GM12892 (cell line): ENCODE measurements around the gene ARSB.
"Not testable (repeated sequence)": the region's sequence is repeated elsewhere in the genome, so short reads cannot be mapped to it uniquely, and the experiment has no call there.

Source experiments
- DNase-seq: peaks from one replicate; pipeline ENCODE4 v3.0.0; 2011; ENCODE audit not compliant: insufficient read length
- FAIRE-seq: peaks from 2 replicates; lab custom pipeline; 2011; peaks lifted over from hg19 to GRCh38; lab: Jason Lieb, UNC
- POLR2A ChIP-seq: IDR thresholded peaks from 2 replicates; pipeline ENCODE4 v1.6.1; 2011; ENCODE audit warnings: low read depth, low read length, control low read depth
- POLR2AphosphoS5 ChIP-seq: IDR thresholded peaks from 2 replicates; pipeline ENCODE4 v1.6.1; 2011; ENCODE audit warnings: low read depth, low read length, control low read depth
- TAF1 ChIP-seq: IDR thresholded peaks from 2 replicates; pipeline ENCODE4 v1.6.1; 2011; ENCODE audit warnings: low read depth, mild to moderate bottlenecking, control low read depth, low read length, borderline replicate concordance

Gene ARSB

GRCh38 chr5:78744951-78745534, 240.1 kb downstream of the ARSB start:
- no peak for FAIRE-seq
- TF ChIP-seq POLR2AphosphoS5 (no peak), POLR2A (no peak), TAF1 (no peak)
- DNase-seq, result no peak

- FAIRE-seq (no peak), DNase-seq (no peak)
- TF ChIP-seq POLR2A (no peak), POLR2AphosphoS5 (no peak), TAF1 (no peak)
Measured at GRCh38 chr5:78741019-78741418, 244.1 kb downstream of the ARSB start.

GRCh38 chr5:78738693-78739300, 246.3 kb downstream of the ARSB start:
- TF ChIP-seq POLR2A, result no peak
- no peak for TF ChIP-seq TAF1
- TF ChIP-seq POLR2AphosphoS5, result no peak
- FAIRE-seq (no peak), DNase-seq (no peak)

GRCh38 chr5:78738104-78738503, 247.0 kb downstream of the ARSB start:
- FAIRE-seq, result no peak
- DNase-seq, result no peak
- TF ChIP-seq POLR2AphosphoS5 (no peak), POLR2A (no peak), TAF1 (no peak)

GRCh38 chr5:78735834-78736463, 249.2 kb downstream of the ARSB start:
- FAIRE-seq, result peak; percentile 73
- DNase-seq, result no peak
- TF ChIP-seq TAF1, result no peak
- TF ChIP-seq POLR2A, result no peak
- no peak for TF ChIP-seq POLR2AphosphoS5

- TF ChIP-seq TAF1 (no peak), POLR2A (no peak), POLR2AphosphoS5 (no peak)
- no peak for DNase-seq
- no peak for FAIRE-seq
Measured at GRCh38 chr5:78734950-78735349, 250.2 kb downstream of the ARSB start.

GRCh38 chr5:78734094-78734845, 250.8 kb downstream of the ARSB start:
- peak; percentile 21 for FAIRE-seq
- no peak for DNase-seq
- no peak for TF ChIP-seq POLR2A
- TF ChIP-seq POLR2AphosphoS5, result no peak
- no peak for TF ChIP-seq TAF1

- FAIRE-seq, DNase-seq: not testable (repeated sequence)
Measured at GRCh38 chr5:78732721-78733120, 252.4 kb downstream of the ARSB start.

- TF ChIP-seq POLR2A (no peak), POLR2AphosphoS5 (no peak), TAF1 (no peak)
- no peak for FAIRE-seq
- no peak for DNase-seq
Measured at GRCh38 chr5:78731884-78732283, 253.2 kb downstream of the ARSB start.

GRCh38 chr5:78730300-78731094, 254.6 kb downstream of the ARSB start:
- no peak for FAIRE-seq
- DNase-seq, result no peak
- TF ChIP-seq TAF1, result no peak
- no peak for TF ChIP-seq POLR2A
- no peak for TF ChIP-seq POLR2AphosphoS5
